Posterior vena cava (tissue), 2 donors: Measurements from ENCODE around the gene CLIP4. TPM values are rescaled to one million over a fixed set of nuclear protein-coding genes. Genes with fewer than 3 reads are reported as not detected.
"Not testable (repeated sequence)": the region's sequence is repeated elsewhere in the genome, so short reads cannot be mapped to it uniquely, and the experiment has no call there.

ENCODE experiments used
- DNase-seq: peaks from one replicate; pipeline ENCODE4 v3.0.0-alpha.2; 2020; ENCODE audit warnings: low spot score
- intact Hi-C, 2 donors: fragments of 100-400 bp; cut with DNase I; formaldehyde crosslinking; loops; one replicate each; pipeline versions ENCODE4 v1.14.1 to v1.14.2; 2022 to 2023
- long read RNA-seq, 2 donors: library from polyadenylated mRNA; unstranded; transcript quantifications; one replicate each; pipeline ENCODE4 v2.0.0, GENCODE V29; 2020 to 2021
- total RNA-seq, 2 donors: library from RNA; stranded (reverse); fragmentation: NEBNext Ultra II Directional; extraction: Animal tissue kit (Norgen Biotek cat#: 25700); gene quantifications; one replicate each; pipeline ENCODE4 v1.2.1, GENCODE V29; 2021
- donor health status: DM: yes; HTN: yes; CAD: no.
- donor health status: DM: yes; HTN: yes; CAD: no.

Gene CLIP4
- 10 to 100 TPM; 31.9 to 37.9 TPM for total RNA-seq
- long read RNA-seq, donor 1, full-length matches to known transcripts = 2 of 10 reads
- long read RNA-seq, donor 1, partial matches to known transcripts = 3 of 10 reads
- long read RNA-seq, donor 1, other reads (novel, unspliced or antisense) = 5 of 10 reads
- long read RNA-seq, donor 2, partial matches to known transcripts = 7 of 11 reads
- long read RNA-seq, donor 2, other reads (novel, unspliced or antisense) = 4 of 11 reads

GRCh38 chr2:29114946-29115609 is at the start of gene CLIP4:
Gene CLIP4 (plus strand): TSS chr2:29115415. CDS start chr2:29121389, 5,974 bp downstream.
- peak; percentile 86 for DNase-seq

GRCh38 chr2:29066271-29066860 is 48.8 kb upstream of the CLIP4 start:
- intact Hi-C loops = no loop called here
- DNase-seq = no peak

More at GRCh38 chr2:29114946-29115609, at the start of gene CLIP4:
- intact Hi-C loops = no loop called here

- intact Hi-C loops = no loop called here
- no peak for DNase-seq
Measured at GRCh38 chr2:29066997-29067605, 48.1 kb upstream of the CLIP4 start.

GRCh38 chr2:29068513-29068912 is 46.7 kb upstream of the CLIP4 start:
- no peak for DNase-seq
- intact Hi-C loops = no loop called here

GRCh38 chr2:29070526-29070925 is 44.7 kb upstream of the CLIP4 start:
- intact Hi-C loops = no loop called here
- no peak for DNase-seq

- intact Hi-C loops = no loop called here
Measured at GRCh38 chr2:29071032-29071975, 43.9 kb upstream of the CLIP4 start.

GRCh38 chr2:29072251-29072650 is 43.0 kb upstream of the CLIP4 start:
- DNase-seq = no peak
- intact Hi-C loops = no loop called here

More at GRCh38 chr2:29071032-29071975, 43.9 kb upstream of the CLIP4 start:
- DNase-seq = no peak

GRCh38 chr2:29072971-29073725 is 42.1 kb upstream of the CLIP4 start:
- intact Hi-C loops = no loop called here
- DNase-seq = no peak

GRCh38 chr2:29073933-29074332 is 41.3 kb upstream of the CLIP4 start:
- intact Hi-C loops = loop anchor here in 1 of 2 donors (1.0 kb wide), 1 partner anchor 23 kb away; no protein-coding TSS in a partner anchor
- DNase-seq = no peak

- DNase-seq = no peak
- intact Hi-C loops = loop anchor here in 1 of 2 donors (1.0 kb wide), 1 partner anchor 23 kb away; no protein-coding TSS in a partner anchor
Measured at GRCh38 chr2:29074411-29074810, 40.8 kb upstream of the CLIP4 start, which contains the start of gene PCARE. Gene PCARE (minus strand): TSS chr2:29074523. CDS start chr2:29074261, 262 bp downstream.

- intact Hi-C loops = no loop called here
- DNase-seq = no peak
Measured at GRCh38 chr2:29075894-29076705, 39.1 kb upstream of the CLIP4 start.

- intact Hi-C loops = no loop called here
- no peak for DNase-seq
Measured at GRCh38 chr2:29079887-29080286, 35.3 kb upstream of the CLIP4 start.

- intact Hi-C loops = no loop called here
- DNase-seq = no peak
Measured at GRCh38 chr2:29080886-29081743, 34.1 kb upstream of the CLIP4 start.

GRCh38 chr2:29082804-29083495 is 32.3 kb upstream of the CLIP4 start:
- intact Hi-C loops = no loop called here
- DNase-seq = no peak

GRCh38 chr2:29084554-29084953 is 30.7 kb upstream of the CLIP4 start:
- intact Hi-C loops = no loop called here

GRCh38 chr2:29090311-29090710 is 24.9 kb upstream of the CLIP4 start:
- DNase-seq, intact Hi-C loops: not testable (repeated sequence)

More at GRCh38 chr2:29084554-29084953, 30.7 kb upstream of the CLIP4 start:
- DNase-seq = no peak
